Testis (tissue), 3 donors: ENCODE data around the gene RBKS. TPM values are rescaled to one million over a fixed set of nuclear protein-coding genes. Genes with fewer than 3 reads are reported as not detected.

Source experiments
- DNase-seq: peaks from one replicate; pipeline ENCODE4 v3.0.0-alpha.2; 2019
- H3K27ac ChIP-seq, 2 donors: fragments of 200-600 bp; sonication (generic); one replicate each; pipeline ENCODE4 v1.5.1; 2019
- H3K27me3 ChIP-seq: fragments of 200-600 bp; sonication (generic); one replicate; pipeline ENCODE4 v1.5.1; 2019
- H3K36me3 ChIP-seq: fragments of 200-600 bp; sonication (generic); one replicate; pipeline ENCODE4 v1.5.1; 2017; ENCODE audit warnings: low read depth; ENCODE audit errors: missing control alignments
- H3K4me1 ChIP-seq: fragments of 200-600 bp; sonication (generic); one replicate; pipeline ENCODE4 v1.5.1; 2019
- H3K4me3 ChIP-seq, 2 donors: fragments of 200-600 bp; sonication (generic); one replicate each; pipeline ENCODE4 v1.5.1; 2017 to 2019
- H3K9me3 ChIP-seq: fragments of 200-600 bp; sonication (generic); one replicate; pipeline ENCODE4 v1.5.1; 2017
- CTCF ChIP-seq, 3 experiments: fragments of 450-650 bp in 2 of 3; fragments of 200-600 bp in 1 of 3; sonication (generic) in 1 of 3; IDR thresholded peaks; one replicate each; pipeline ENCODE4 v1.5.1; 2016 to 2019; ENCODE audit warnings: antibody characterized with exemption in 3 of 3, mild to moderate bottlenecking in 2 of 3, moderate library complexity in 1 of 3
- POLR2A ChIP-seq: fragments of 450-650 bp; IDR thresholded peaks from one replicate; pipeline ENCODE4 v1.6.1; 2017; ENCODE audit warnings: antibody characterized with exemption, mild to moderate bottlenecking, moderate library complexity
- WGBS, 2 donors: methylation state at CpG; one replicate each; pipeline ENCODE4 v1.1.5; 2018; 5-methylcytosine and 5-hydroxymethylcytosine counted together
- intact Hi-C: fragments of 100-400 bp; cut with DNase I; formaldehyde crosslinking; loops from one replicate; pipeline ENCODE4 v1.15.1; 2023; ENCODE audit warnings: low total_unique reads
- polyA plus RNA-seq: library from polyadenylated mRNA; stranded (reverse); fragments of 350-450 nt; fragmentation: Illumina TruSeq; extraction: RNeasy Lipid Tissue Mini Kit (QIAGEN cat#74804); gene quantifications from one replicate; pipeline ENCODE4 v1.2.3, GENCODE V29; 2014; ENCODE audit warnings: low read depth, low replicate concordance; ENCODE audit not compliant: insufficient read depth
- total RNA-seq, 2 donors: library from RNA; depleted of rRNA; stranded (reverse); fragments of >200 nt; gene quantifications; one replicate each; pipeline ENCODE4 v1.2.3, GENCODE V29; 2016

The RBKS gene
- total and polyA plus RNA-seq, 3 donors from 2014 or later: 6.1 to 18.4 (median 6.3) TPM

DNA sequence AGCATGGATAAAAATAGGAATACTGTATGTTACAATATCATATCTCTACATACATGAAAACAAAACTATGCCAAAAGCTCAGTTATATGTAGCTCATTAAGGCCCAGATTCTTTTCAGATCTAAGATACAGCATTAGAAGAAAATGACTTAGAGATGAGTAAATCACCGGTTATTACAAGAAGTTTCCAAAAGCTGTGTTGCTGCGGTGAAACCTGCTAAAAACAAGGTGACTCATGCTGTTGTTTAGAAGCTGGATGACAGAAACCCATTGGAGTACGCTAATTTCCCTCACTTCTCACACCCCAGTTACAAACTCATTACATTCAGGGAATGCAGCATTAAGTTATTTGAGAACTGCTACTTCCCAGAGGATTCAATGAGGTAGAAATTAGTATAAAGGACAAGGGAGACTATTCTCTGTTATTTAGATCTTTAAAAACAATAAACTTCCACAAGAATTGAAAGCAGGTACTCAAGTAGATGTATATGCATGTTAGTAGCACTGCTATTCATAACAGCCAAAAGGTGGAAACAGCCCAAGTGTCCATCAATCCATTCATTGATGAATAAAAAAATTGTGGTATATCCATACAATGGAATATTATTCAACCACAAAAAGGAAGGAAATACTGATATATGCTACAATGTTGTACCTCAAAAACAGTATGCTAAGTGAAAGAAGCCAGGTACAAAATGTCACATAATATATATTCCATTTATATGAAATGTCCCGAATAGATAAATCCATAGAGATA, 32.6 kb downstream of the RBKS start:
- WGBS, 2 donors: 93 to 98% methylated on average over 4 of the region's 4 CpGs
- Histone ChIP-seq H3K36me3 (no peaks in the 10 kb centered on the region), H3K9me3 (no peaks in the 10 kb centered on the region), H3K27ac (no peak overlapping the region), H3K27me3 (no peaks in the 10 kb centered on the region), H3K4me3 (no peak overlapping the region), H3K4me1 (no peaks in the 10 kb centered on the region)
- no peak for DNase-seq
- no peak for TF ChIP-seq CTCF (IDR thresholded peaks at IDR 0.05)
- TF ChIP-seq POLR2A: no peak
- intact Hi-C loops: no loop called here

DNA sequence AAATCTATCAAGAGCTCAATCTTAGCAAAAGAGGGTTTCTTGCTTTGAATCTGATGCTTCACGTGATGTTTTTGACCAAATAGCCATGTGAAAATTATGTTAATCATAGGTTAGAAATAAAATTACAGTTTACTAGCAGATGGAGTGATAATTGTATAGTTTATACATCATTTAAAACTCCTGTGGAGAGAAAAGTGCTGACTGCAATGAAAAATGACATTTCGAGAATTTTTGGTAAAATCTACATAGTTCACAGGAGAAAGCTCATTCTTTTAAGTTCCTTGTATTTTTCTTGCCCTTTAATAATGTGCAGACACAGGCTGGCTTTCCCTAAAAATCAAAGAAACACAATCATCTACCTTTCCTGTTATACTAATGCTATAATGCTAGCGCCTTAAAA, 33.2 kb downstream of the RBKS start:
- 94 to 96% methylated on average over 3 of the region's 3 CpGs for WGBS, 2 donors
- no peak for DNase-seq
- Histone ChIP-seq H3K27ac (no peak overlapping the region), H3K27me3 (no peaks in the 10 kb centered on the region), H3K4me1 (no peaks in the 10 kb centered on the region), H3K9me3 (no peaks in the 10 kb centered on the region), H3K36me3 (no peaks in the 10 kb centered on the region), H3K4me3 (no peak overlapping the region)
- TF ChIP-seq POLR2A (no peak), CTCF (IDR thresholded peaks at IDR 0.05) (no peak)
- intact Hi-C loops: no loop called here

GRCh38 chr2:27856386-27856785, 33.8 kb downstream of the RBKS start:
- Histone ChIP-seq H3K36me3 (no peaks in the 10 kb centered on the region), H3K27me3 (no peaks in the 10 kb centered on the region), H3K27ac (no peak overlapping the region), H3K4me1 (no peaks in the 10 kb centered on the region), H3K4me3 (no peak overlapping the region), H3K9me3 (no peaks in the 10 kb centered on the region)
- intact Hi-C loops: no loop called here
- TF ChIP-seq POLR2A (no peak), CTCF (IDR thresholded peaks at IDR 0.05) (no peak)
- 76 to 91% methylated on average over 3 of the region's 3 CpGs for WGBS, 2 donors
- no peak for DNase-seq

DNA sequence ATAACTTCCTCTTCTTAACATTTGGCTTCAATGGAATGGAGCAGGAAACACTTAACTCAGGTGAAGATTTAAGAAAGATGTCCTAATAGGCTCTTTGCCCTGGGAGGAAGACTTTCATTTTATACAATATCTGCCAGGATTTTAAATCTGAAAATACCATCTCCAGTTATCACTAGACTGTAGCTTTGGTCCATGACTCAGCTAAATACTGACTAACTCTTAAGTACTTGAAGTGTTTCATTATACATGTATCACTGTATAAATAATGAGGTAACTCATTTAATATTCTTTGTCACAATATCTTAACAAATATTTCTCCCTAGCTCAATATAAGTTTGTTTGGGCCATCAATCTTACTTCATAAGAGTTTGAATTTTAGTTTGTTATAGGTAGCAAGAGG, 34.7 kb downstream of the RBKS start:
- H3K27me3 ChIP-seq: no peaks in the 10 kb centered on the region
- no peak overlapping the region for H3K4me3 ChIP-seq
- no peak for TF ChIP-seq POLR2A
- no peak for TF ChIP-seq CTCF (IDR thresholded peaks at IDR 0.05)
- H3K9me3 ChIP-seq: no peaks in the 10 kb centered on the region
- DNase-seq: no peak
- intact Hi-C loops: no loop called here
- no peaks in the 10 kb centered on the region for H3K36me3 ChIP-seq
- no peaks in the 10 kb centered on the region for H3K4me1 ChIP-seq
- H3K27ac ChIP-seq: no peak overlapping the region

DNA sequence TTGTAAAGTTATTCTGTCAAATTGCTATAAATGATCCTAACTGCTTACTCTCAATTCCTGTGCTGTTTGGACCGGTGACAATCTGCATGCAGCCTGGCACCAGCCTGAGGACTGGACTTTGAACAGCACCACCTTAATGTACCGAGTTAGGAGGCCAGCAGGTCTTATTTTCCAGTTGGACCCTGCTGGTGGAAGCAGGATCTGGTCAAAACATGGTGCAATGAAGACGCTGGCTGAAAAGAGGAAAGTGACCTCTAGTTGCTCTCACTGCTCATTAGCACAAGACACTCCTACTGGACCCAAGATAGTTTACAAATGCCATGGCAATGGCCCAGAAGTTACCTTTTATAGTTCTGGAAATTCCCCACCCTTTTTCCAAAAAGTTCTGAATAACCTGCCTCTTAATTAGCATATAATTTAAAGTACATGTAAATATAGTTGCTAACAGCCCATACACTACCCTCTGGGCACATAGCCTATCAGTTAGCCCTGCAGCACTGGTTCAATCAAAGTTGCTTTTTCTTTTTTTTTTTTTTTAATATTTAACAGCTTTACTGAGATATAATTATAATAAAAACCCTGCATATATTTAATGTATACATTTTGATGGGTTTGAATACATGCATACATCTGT, 35.8 kb downstream of the RBKS start:
- intact Hi-C loops: no loop called here
- no peak for DNase-seq
- Histone ChIP-seq H3K4me1 (no peaks in the 10 kb centered on the region), H3K27ac (no peak overlapping the region), H3K9me3 (no peaks in the 10 kb centered on the region), H3K36me3 (no peaks in the 10 kb centered on the region), H3K4me3 (no peak overlapping the region), H3K27me3 (no peaks in the 10 kb centered on the region)
- no peak for TF ChIP-seq POLR2A
- no peak for TF ChIP-seq CTCF (IDR thresholded peaks at IDR 0.05)
- 88 to 94% methylated on average over 3 of the region's 3 CpGs for WGBS, 2 donors
